K562 (cell line): Measurements from ENCODE around the gene ZNF474. TPM values are rescaled to one million over a fixed set of nuclear protein-coding genes. Genes with fewer than 3 reads are reported as not detected.

ENCODE experiments used
- AFF4 ChIP-seq: sonication (generic); formaldehyde crosslinking; IDR thresholded peaks from 2 replicates; pipeline ENCODE4 v1.8.0; 2023; ENCODE audit warnings: mild to moderate bottlenecking, missing genetic modification reagents
- CHD4 ChIP-seq: fragments of 200-600 bp; sonication (generic); IDR thresholded peaks from 3 replicates; pipeline ENCODE4 v1.6.1; 2012; ENCODE audit warnings: low read depth, mild to moderate bottlenecking, mixed read lengths, low read length, inconsistent platforms; ENCODE audit not compliant: insufficient read depth, insufficient replicate concordance, poor library complexity, severe bottlenecking
- GTF3C2 ChIP-seq: IDR thresholded peaks from 3 replicates; pipeline ENCODE4 v1.6.1; 2011; ENCODE audit warnings: borderline replicate concordance, mild to moderate bottlenecking, moderate library complexity; ENCODE audit not compliant: insufficient read length; ENCODE audit errors: extremely low read depth
- KLF1 ChIP-seq: fragments of 450-650 bp; IDR thresholded peaks from 2 replicates; pipeline ENCODE4 v1.6.1; 2016; ENCODE audit warnings: missing genetic modification characterization, missing compliant biosample characterization
- LCOR ChIP-seq: sonication (generic); formaldehyde crosslinking; IDR thresholded peaks from 2 replicates; pipeline ENCODE4 v1.8.0; 2022; ENCODE audit warnings: mild to moderate bottlenecking, missing genetic modification reagents
- MITF ChIP-seq: IDR thresholded peaks from 2 replicates; pipeline ENCODE4 v1.6.1; 2014; ENCODE audit warnings: antibody characterized with exemption
- MTA1 ChIP-seq: fragments of 450-650 bp; IDR thresholded peaks from 2 replicates; pipeline ENCODE4 v1.6.1; 2017; ENCODE audit warnings: borderline replicate concordance
- NCOR1 ChIP-seq: fragments of 450-650 bp; IDR thresholded peaks from 2 replicates; pipeline ENCODE4 v1.6.1; 2016; ENCODE audit warnings: mild to moderate bottlenecking, moderate library complexity
- POLR2AphosphoS5 ChIP-seq: IDR thresholded peaks from 2 replicates; pipeline ENCODE4 v1.6.1; 2011; ENCODE audit warnings: mild to moderate bottlenecking, low read depth, low read length, moderate library complexity; ENCODE audit not compliant: control insufficient read depth, insufficient read depth
- RAD21 ChIP-seq, 2 experiments: fragments of 250-450 bp in 1 of 2; fragments of 450-650 bp in 1 of 2; sonication (Bioruptor Pico) in 1 of 2; formaldehyde crosslinking in 1 of 2; IDR thresholded peaks in 1 of 2; conservative IDR thresholded peaks in 1 of 2; 2 replicates each; pipeline versions ENCODE4 v1.4.0 to v1.8.0; 2020 to 2022; ENCODE audit warnings: mild to moderate bottlenecking in 2 of 2, moderate library complexity in 1 of 2
- RBM39 ChIP-seq: fragments of 200-400 bp; formaldehyde crosslinking; optimal IDR thresholded peaks from 2 replicates; pipeline ENCODE3; 2018; ENCODE audit warnings: low read depth, low read length
- SAFB ChIP-seq: fragments of 200-400 bp; formaldehyde crosslinking; IDR thresholded peaks from 2 replicates; pipeline ENCODE4 v1.6.1; 2017; ENCODE audit warnings: low read depth, low read length, borderline replicate concordance
- SIN3B ChIP-seq: fragments of 450-650 bp; IDR thresholded peaks from 2 replicates; pipeline ENCODE4 v1.6.1; 2017; ENCODE audit warnings: low read depth, mild to moderate bottlenecking, moderate library complexity
- SPI1 ChIP-seq: IDR thresholded peaks from 2 replicates; pipeline ENCODE4 v1.6.1; 2011; ENCODE audit warnings: low read depth, low read length, control low read depth, borderline replicate concordance
- YY1 ChIP-seq, 3 experiments: IDR thresholded peaks; 2 replicates each; pipeline ENCODE4 v1.6.1; 2011; ENCODE audit warnings: low read length in 2 of 3, mild to moderate bottlenecking in 2 of 3, moderate library complexity in 2 of 3, borderline replicate concordance in 1 of 3, control low read depth in 1 of 3, low read depth in 1 of 3; ENCODE audit not compliant: insufficient read depth in 3 of 3, insufficient replicate concordance in 2 of 3, control insufficient read depth in 1 of 3, insufficient read length in 1 of 3; ENCODE audit errors: extremely low read depth in 1 of 3
- ZNF408 ChIP-seq: fragments of 250-450 bp; sonication (Bioruptor Pico); IDR thresholded peaks from 2 replicates; pipeline ENCODE4 v1.4.0; 2020; ENCODE audit warnings: low read depth, mild to moderate bottlenecking, moderate library complexity
- ZNF436 ChIP-seq: fragments of 250-450, 450-650 bp; sonication (Bioruptor Pico); formaldehyde crosslinking; IDR thresholded peaks from 2 replicates; pipeline ENCODE4 v1.7.0; 2020; ENCODE audit warnings: mild to moderate bottlenecking
- polyA plus RNA-seq, 8 experiments: library from polyadenylated mRNA; depleted of rRNA in 4 of 8; stranded (reverse) in 5 of 8; unstranded in 3 of 8; fragments of >200 nt; fragmentation: Nextera tagmentation in 2 of 8; fragmentation: Illumina TruSeq in 1 of 8; extraction: Ambion mirVana in 2 of 8; extraction: Trizol in 1 of 8; gene quantifications; 2 replicates each; pipeline versions ENCODE4 v1.2.1 to v1.2.3, GENCODE V29; 2011 to 2014; ENCODE audit warnings: inconsistent platforms in 1 of 8, missing spikeins in 1 of 8
- total RNA-seq, 7 experiments: library from RNA; depleted of rRNA in 6 of 7; stranded (reverse); fragments of >200 nt in 6 of 7; fragmentation: Illumina TruSeq in 2 of 7; extraction: Trizol in 2 of 7; gene quantifications; 2 replicates each; pipeline versions ENCODE4 v1.2.1 to v1.2.3, GENCODE V29; 2011 to 2021; ENCODE audit warnings: low replicate concordance in 1 of 7

ZNF474 gene
- total and polyA plus RNA-seq, 9 of the 15 experiments (the other 6 are each of a cell fraction or from before 2014, with no cell fraction given): 0.16 to 0.62 (median 0.39) TPM

- TF ChIP-seq GTF3C2: no peak
- TF ChIP-seq SPI1: peak; percentile 59
- TF ChIP-seq RBM39: no peak
- TF ChIP-seq MITF: no peak
- TF ChIP-seq POLR2AphosphoS5: peak; percentile 98
- no peak for TF ChIP-seq ZNF436 (CRISPR knock-in tag)
- 0 out of 4 replicates have a peak, but pooled peaks of 1 of the 2 experiments have one; percentile 8 for TF ChIP-seq RAD21 (CRISPR knock-in tag; conservative IDR thresholded peaks at IDR 0.05 in 1 of 2, IDR thresholded peaks at IDR 0.05 in 1 of 2)
- TF ChIP-seq KLF1 (tag): no peak
- peak; percentile 64 for TF ChIP-seq MTA1
- no peak for TF ChIP-seq YY1 (IDR thresholded peaks at IDR 0.05; ENCODE audit: borderline replicate concordance in 1 of 3, control insufficient read depth in 1 of 3, extremely low read depth in 1 of 3, insufficient read depth in 3 of 3, insufficient read length in 1 of 3, insufficient replicate concordance in 2 of 3, low read depth in 1 of 3, low read length in 2 of 3)
- 0 out of 2 replicates have a peak, but pooled peaks have one; percentile 41 for TF ChIP-seq LCOR (CRISPR knock-in tag)
- TF ChIP-seq SAFB: no peak
- no peak for TF ChIP-seq AFF4 (CRISPR knock-in tag)
- no peak for TF ChIP-seq SIN3B
- TF ChIP-seq NCOR1: peak; percentile 96
- no peak for TF ChIP-seq ZNF408 (CRISPR knock-in tag)
- no peak for TF ChIP-seq CHD4
Observed at GRCh38 chr5:122126177-122126755, 3.1 kb upstream of the ZNF474 start (continued).
